Loucy (cell line): ENCODE data around the gene ESPL1.

Experiments
- H2AFZ ChIP-seq: fragments of 200-600 bp; sonication (generic); 2 replicates; pipeline ENCODE4 v1.6.0; 2016; ENCODE audit warnings: antibody characterized with exemption, mild to moderate bottlenecking, low read length, moderate library complexity
- H3F3A ChIP-seq: fragments of 200-600 bp; 2 replicates; pipeline ENCODE4 v1.6.0; 2016; ENCODE audit warnings: antibody characterized with exemption, low read depth, mild to moderate bottlenecking
- H3K27me3 ChIP-seq: fragments of 200-600 bp; sonication (generic); 2 replicates; pipeline ENCODE4 v1.6.1; 2014; ENCODE audit warnings: low read length, mild to moderate bottlenecking; ENCODE audit not compliant: insufficient read depth, poor library complexity, severe bottlenecking
- H3K36me3 ChIP-seq: fragments of 200-600 bp; sonication (generic); 2 replicates; pipeline ENCODE4 v1.6.1; 2016; ENCODE audit warnings: low read length; ENCODE audit not compliant: insufficient read depth
- H3K4me1 ChIP-seq: fragments of 200-600 bp; sonication (generic); 2 replicates; pipeline ENCODE4 v1.5.1; 2014; ENCODE audit warnings: low read length, mild to moderate bottlenecking; ENCODE audit not compliant: insufficient read depth, poor library complexity, severe bottlenecking
- H3K4me2 ChIP-seq: fragments of 200-600 bp; sonication (generic); 2 replicates; pipeline ENCODE4 v1.6.0; 2014; ENCODE audit warnings: antibody characterized with exemption, low read length, low read depth, mild to moderate bottlenecking; ENCODE audit not compliant: poor library complexity, severe bottlenecking
- H3K4me3 ChIP-seq: fragments of 200-600 bp; sonication (generic); 2 replicates; pipeline ENCODE4 v1.5.1; 2014; ENCODE audit warnings: low read length, mild to moderate bottlenecking, mixed read lengths; ENCODE audit not compliant: poor library complexity, severe bottlenecking
- H3K79me2 ChIP-seq: fragments of 200-600 bp; sonication (generic); 2 replicates; pipeline ENCODE4 v1.6.1; 2014; ENCODE audit warnings: low read length; ENCODE audit not compliant: insufficient read depth
- H3K9ac ChIP-seq: fragments of 200-600 bp; sonication (generic); 2 replicates; pipeline ENCODE4 v1.6.0; 2014; ENCODE audit warnings: mild to moderate bottlenecking, low read depth, low read length, moderate library complexity; ENCODE audit not compliant: poor library complexity, severe bottlenecking
- H3K9me2 ChIP-seq: fragments of 200-600 bp; sonication (generic); replicated peaks from 2 replicates; pipeline ENCODE4 v1.6.1; 2016; ENCODE audit warnings: low read depth, low read length, mixed read lengths
- H3K9me3 ChIP-seq: fragments of 200-600 bp; sonication (generic); 2 replicates; pipeline ENCODE4 v1.6.1; 2014; ENCODE audit warnings: mild to moderate bottlenecking, antibody characterized with exemption, low read length, low read depth; ENCODE audit not compliant: insufficient read depth
- H4K20me1 ChIP-seq: fragments of 200-600 bp; sonication (generic); 2 replicates; pipeline ENCODE4 v1.6.0; 2014; ENCODE audit warnings: antibody characterized with exemption, low read length, mild to moderate bottlenecking; ENCODE audit not compliant: insufficient read depth, poor library complexity, severe bottlenecking
- EZH2phosphoT487 ChIP-seq: fragments of 200-600 bp; IDR thresholded peaks from 2 replicates; pipeline ENCODE4 v1.6.1; 2018; ENCODE audit warnings: antibody characterized with exemption, mild to moderate bottlenecking, moderate library complexity, borderline replicate concordance
- TF ChIP-seq, protein P1 (sequence below): fragments of 200-600 bp; sonication (generic); conservative IDR thresholded peaks from 2 replicates; pipeline ENCODE4 v1.5.1; 2014; ENCODE audit warnings: mild to moderate bottlenecking, antibody characterized with exemption, low read length

ESPL1 gene

GRCh38 chr12:53226815-53227214 lies 41.3 kb upstream of the ESPL1 start:
- no peak overlapping the region for H3K4me2 ChIP-seq
- no peaks in the 10 kb centered on the region for H3K9me3 ChIP-seq
- no peaks in the 10 kb centered on the region for H3K36me3 ChIP-seq
- TF ChIP-seq, protein P1, sequence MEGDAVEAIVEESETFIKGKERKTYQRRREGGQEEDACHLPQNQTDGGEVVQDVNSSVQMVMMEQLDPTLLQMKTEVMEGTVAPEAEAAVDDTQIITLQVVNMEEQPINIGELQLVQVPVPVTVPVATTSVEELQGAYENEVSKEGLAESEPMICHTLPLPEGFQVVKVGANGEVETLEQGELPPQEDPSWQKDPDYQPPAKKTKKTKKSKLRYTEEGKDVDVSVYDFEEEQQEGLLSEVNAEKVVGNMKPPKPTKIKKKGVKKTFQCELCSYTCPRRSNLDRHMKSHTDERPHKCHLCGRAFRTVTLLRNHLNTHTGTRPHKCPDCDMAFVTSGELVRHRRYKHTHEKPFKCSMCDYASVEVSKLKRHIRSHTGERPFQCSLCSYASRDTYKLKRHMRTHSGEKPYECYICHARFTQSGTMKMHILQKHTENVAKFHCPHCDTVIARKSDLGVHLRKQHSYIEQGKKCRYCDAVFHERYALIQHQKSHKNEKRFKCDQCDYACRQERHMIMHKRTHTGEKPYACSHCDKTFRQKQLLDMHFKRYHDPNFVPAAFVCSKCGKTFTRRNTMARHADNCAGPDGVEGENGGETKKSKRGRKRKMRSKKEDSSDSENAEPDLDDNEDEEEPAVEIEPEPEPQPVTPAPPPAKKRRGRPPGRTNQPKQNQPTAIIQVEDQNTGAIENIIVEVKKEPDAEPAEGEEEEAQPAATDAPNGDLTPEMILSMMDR, result no peak
- TF ChIP-seq EZH2phosphoT487, result no peak
- H3K9ac ChIP-seq, result no peak overlapping the region
- no peaks in the 10 kb centered on the region for H4K20me1 ChIP-seq
- H3K4me3 ChIP-seq, result no peak overlapping the region
- H3K27me3 ChIP-seq, result no peaks in the 10 kb centered on the region
- H3K9me2 ChIP-seq, result no peaks in the 10 kb centered on the region
- no peaks in the 10 kb centered on the region for H3K79me2 ChIP-seq
- peaks cover 32% of the 10 kb centered on the region for H3K4me1 ChIP-seq
- no peak overlapping the region for H2AFZ ChIP-seq
- H3F3A ChIP-seq, result peaks cover 4% of the 10 kb centered on the region

DNA sequence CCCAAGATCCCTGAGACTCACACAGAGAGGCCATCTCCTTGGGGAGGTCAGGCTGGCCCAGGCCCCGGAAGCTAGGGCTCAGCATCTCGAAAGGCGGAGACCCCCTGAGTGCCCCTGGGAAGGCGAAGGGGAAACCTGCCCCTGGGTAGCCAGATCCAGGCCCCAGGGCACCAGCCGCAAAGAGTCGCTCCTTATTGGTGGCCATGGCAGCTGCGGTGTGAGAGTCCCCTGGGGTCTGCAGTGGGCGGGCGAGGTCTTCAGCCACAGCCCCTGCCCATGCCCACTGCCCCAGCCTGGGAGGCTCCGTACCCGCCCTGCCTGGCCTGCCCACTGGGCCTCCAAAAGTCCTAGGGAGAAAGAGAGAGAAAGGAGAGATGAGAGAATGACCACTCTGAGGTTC lies 40.8 kb upstream of the ESPL1 start:
- TF ChIP-seq EZH2phosphoT487, result no peak
- TF ChIP-seq, protein P1, result no peak
- Histone ChIP-seq H3K79me2 (no peaks in the 10 kb centered on the region), H2AFZ (no peak overlapping the region), H4K20me1 (no peaks in the 10 kb centered on the region), H3K4me2 (no peak overlapping the region), H3F3A (no peaks in the 10 kb centered on the region; the same call in 1 of the 2 replicates), H3K9me2 (no peaks in the 10 kb centered on the region), H3K4me1 (peaks cover 28% of the 10 kb centered on the region), H3K9ac (no peak overlapping the region), H3K4me3 (no peak overlapping the region), H3K36me3 (no peaks in the 10 kb centered on the region), H3K9me3 (no peaks in the 10 kb centered on the region), H3K27me3 (no peaks in the 10 kb centered on the region)

GRCh38 chr12:53227836-53228235 lies 40.3 kb upstream of the ESPL1 start:
- H3K9me3 ChIP-seq, result no peaks in the 10 kb centered on the region
- H3K36me3 ChIP-seq, result no peaks in the 10 kb centered on the region
- H3K9ac ChIP-seq, result no peak overlapping the region
- H3K4me2 ChIP-seq, result no peak overlapping the region
- H3K4me3 ChIP-seq, result no peak overlapping the region
- no peaks in the 10 kb centered on the region for H3K27me3 ChIP-seq
- H3K4me1 ChIP-seq, result peaks cover 28% of the 10 kb centered on the region
- no peaks in the 10 kb centered on the region for H4K20me1 ChIP-seq
- no peak for TF ChIP-seq EZH2phosphoT487
- TF ChIP-seq, protein P1, result no peak
- no peaks in the 10 kb centered on the region; the same call in 1 of the 2 replicates for H3F3A ChIP-seq
- no peaks in the 10 kb centered on the region for H3K79me2 ChIP-seq
- no peaks in the 10 kb centered on the region for H3K9me2 ChIP-seq
- no peak overlapping the region for H2AFZ ChIP-seq
